Fibroblast of skin of left biceps (primary cell): ENCODE data around the gene SMAD3.

ENCODE experiments used
- DNase-seq, 2 experiments: peaks; one replicate each; pipeline ENCODE4 v3.0.0-alpha.2; 2013; ENCODE audit warnings: low read depth in 2 of 2

SMAD3 gene

GRCh38 chr15:67230504-67230903 is 165.1 kb downstream of the SMAD3 start:
- DNase-seq = no peak

- no peak for DNase-seq
Measured at GRCh38 chr15:67232591-67232990, 167.2 kb downstream of the SMAD3 start.

GRCh38 chr15:67240235-67241131 is 175.1 kb downstream of the SMAD3 start:
- DNase-seq = no peak

- no peak for DNase-seq
Measured at GRCh38 chr15:67241132-67241855, 175.9 kb downstream of the SMAD3 start.

DNA sequence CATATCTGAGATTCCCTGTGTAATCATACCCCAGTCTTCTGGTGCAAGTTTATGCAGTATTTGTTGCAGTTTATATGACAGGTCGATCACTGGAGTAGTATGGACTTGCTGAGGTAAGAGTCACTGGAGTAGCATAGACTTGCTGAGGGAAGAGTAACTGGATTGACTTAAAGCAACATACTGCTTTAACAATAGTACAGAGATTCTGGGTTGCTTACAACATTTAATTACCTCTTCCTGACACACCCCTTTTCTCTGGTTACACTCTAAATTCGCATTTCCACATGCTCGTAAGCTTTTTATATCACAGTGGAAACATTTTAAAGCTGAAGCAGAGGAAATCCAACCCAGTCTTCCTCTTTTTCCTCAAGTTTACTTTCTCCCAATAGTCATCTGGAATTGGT is 177.3 kb downstream of the SMAD3 start:
- DNase-seq = no peak
